MG63 (cell line): ENCODE results near the gene ZNF500. TPM values are rescaled to one million over a fixed set of nuclear protein-coding genes. Genes with fewer than 3 reads are reported as not detected.
"Not testable (repeated sequence)": the region's sequence is repeated elsewhere in the genome, so short reads cannot be mapped to it uniquely, and the experiment has no call there.

ENCODE experiments used
- DNase-seq: peaks from one replicate; pipeline ENCODE4 v3.0.0-alpha.2; 2020
- H3K27me3 ChIP-seq: fragments of 250-450 bp; sonication (Bioruptor Pico); 2 replicates; pipeline ENCODE4 v1.5.1; 2020; ENCODE audit warnings: mild to moderate bottlenecking, moderate library complexity
- H3K36me3 ChIP-seq: fragments of 250-450 bp; sonication (Bioruptor Pico); 2 replicates; pipeline ENCODE4 v1.5.1; 2020; ENCODE audit warnings: mild to moderate bottlenecking, moderate library complexity
- H3K4me3 ChIP-seq: fragments of 250-450 bp; sonication (Bioruptor Pico); 2 replicates; pipeline ENCODE4 v1.5.1; 2020; ENCODE audit warnings: mild to moderate bottlenecking, moderate library complexity
- H3K9me3 ChIP-seq: fragments of 250-450 bp; sonication (Bioruptor Pico); 2 replicates; pipeline ENCODE4 v1.5.1; 2020; ENCODE audit warnings: mild to moderate bottlenecking, moderate library complexity
- total RNA-seq: library from RNA; depleted of rRNA; stranded (reverse); fragments of >200 nt; shearing (Covaris generic); gene quantifications from 2 replicates; pipeline ENCODE4 v1.2.3, GENCODE V29; 2014; ENCODE audit warnings: low replicate concordance

The ZNF500 gene
- total RNA-seq, 1 experiment from 2014 or later, result 13.3 TPM

GRCh38 chr16:4799171-4799855 is 32.4 kb upstream of the ZNF500 start:
- Histone ChIP-seq H3K27me3 (no peaks in the 10 kb centered on the region), H3K36me3 (peaks cover 2% of the 10 kb centered on the region; the same call in 1 of the 2 replicates), H3K4me3 (no peak overlapping the region), H3K9me3 (no peaks in the 10 kb centered on the region)
- no peak for DNase-seq

- Histone ChIP-seq H3K9me3 (no peaks in the 10 kb centered on the region), H3K4me3 (no peak overlapping the region), H3K36me3 (no peaks in the 10 kb centered on the region), H3K27me3 (no peaks in the 10 kb centered on the region)
- no peak for DNase-seq
Observed at GRCh38 chr16:4798456-4798855, 31.5 kb upstream of the ZNF500 start.

GRCh38 chr16:4797805-4798252 is 30.9 kb upstream of the ZNF500 start:
- no peaks in the 10 kb centered on the region for H3K9me3 ChIP-seq
- no peaks in the 10 kb centered on the region for H3K36me3 ChIP-seq
- no peaks in the 10 kb centered on the region for H3K27me3 ChIP-seq
- no peak for DNase-seq
- no peak overlapping the region for H3K4me3 ChIP-seq

- Histone ChIP-seq H3K4me3 (no peak overlapping the region), H3K9me3 (no peaks in the 10 kb centered on the region), H3K36me3 (no peaks in the 10 kb centered on the region), H3K27me3 (no peaks in the 10 kb centered on the region)
- no peak for DNase-seq
Observed at GRCh38 chr16:4796982-4797804, 30.2 kb upstream of the ZNF500 start.

GRCh38 chr16:4795828-4796572 is 29.0 kb upstream of the ZNF500 start:
- DNase-seq, result no peak
- no peaks in the 10 kb centered on the region for H3K9me3 ChIP-seq
- no peak overlapping the region for H3K4me3 ChIP-seq
- no peaks in the 10 kb centered on the region for H3K36me3 ChIP-seq
- no peaks in the 10 kb centered on the region for H3K27me3 ChIP-seq

GRCh38 chr16:4795181-4795827 is 28.3 kb upstream of the ZNF500 start, which contains the start of gene SMIM22:
TSS of gene SMIM22 (plus strand) at chr16:4795369. CDS start at chr16:4795735, 366 bp downstream.
- Histone ChIP-seq H3K36me3 (no peaks in the 10 kb centered on the region), H3K9me3 (no peaks in the 10 kb centered on the region), H3K4me3 (no peak within 1 kb of the TSS), H3K27me3 (no peaks in the 10 kb centered on the region)
- no peak for DNase-seq

GRCh38 chr16:4792951-4793513 is 26.1 kb upstream of the ZNF500 start:
- H3K36me3 ChIP-seq, result no peaks in the 10 kb centered on the region
- H3K4me3 ChIP-seq, result no peak overlapping the region
- H3K9me3 ChIP-seq, result no peaks in the 10 kb centered on the region
- no peaks in the 10 kb centered on the region for H3K27me3 ChIP-seq
- no peak for DNase-seq

- H3K9me3 ChIP-seq, result no peaks in the 10 kb centered on the region
- no peak overlapping the region for H3K4me3 ChIP-seq
- no peaks in the 10 kb centered on the region for H3K36me3 ChIP-seq
- DNase-seq, result no peak
- H3K27me3 ChIP-seq, result no peaks in the 10 kb centered on the region
Observed at GRCh38 chr16:4790871-4791270, 23.9 kb upstream of the ZNF500 start.

- no peaks in the 10 kb centered on the region for H3K27me3 ChIP-seq
- no peaks in the 10 kb centered on the region for H3K36me3 ChIP-seq
- DNase-seq, result no peak
- no peak overlapping the region for H3K4me3 ChIP-seq
- no peaks in the 10 kb centered on the region for H3K9me3 ChIP-seq
Observed at GRCh38 chr16:4790261-4790660, 23.3 kb upstream of the ZNF500 start.

- Histone ChIP-seq H3K27me3 (no peaks in the 10 kb centered on the region), H3K4me3 (no peak overlapping the region), H3K9me3 (no peaks in the 10 kb centered on the region), H3K36me3 (no peaks in the 10 kb centered on the region)
- no peak for DNase-seq
Observed at GRCh38 chr16:4788910-4789309, 21.9 kb upstream of the ZNF500 start.

GRCh38 chr16:4788489-4788889 is 21.5 kb upstream of the ZNF500 start:
- no peak for DNase-seq
- H3K36me3 ChIP-seq, result no peaks in the 10 kb centered on the region
- no peaks in the 10 kb centered on the region for H3K9me3 ChIP-seq
- no peak overlapping the region for H3K4me3 ChIP-seq
- H3K27me3 ChIP-seq, result no peaks in the 10 kb centered on the region

- H3K4me3 ChIP-seq, result no peak within 1 kb of the TSS
- no peak for DNase-seq
- no peaks in the 10 kb centered on the region for H3K36me3 ChIP-seq
- H3K27me3 ChIP-seq, result no peaks in the 10 kb centered on the region
- no peaks in the 10 kb centered on the region for H3K9me3 ChIP-seq
Observed at GRCh38 chr16:4787627-4788482, 20.9 kb upstream of the ZNF500 start, which contains the start of gene SEPTIN12. TSS of gene SEPTIN12 (minus strand) at chr16:4788345. CDS start at chr16:4787645, 700 bp downstream.

- no peak for DNase-seq
- Histone ChIP-seq H3K9me3 (no peaks in the 10 kb centered on the region), H3K36me3 (no peaks in the 10 kb centered on the region), H3K4me3 (no peak overlapping the region), H3K27me3 (no peaks in the 10 kb centered on the region)
Observed at GRCh38 chr16:4787068-4787467, 20.1 kb upstream of the ZNF500 start.

GRCh38 chr16:4785758-4786433 is 18.9 kb upstream of the ZNF500 start:
- Histone ChIP-seq H3K4me3 (no peak overlapping the region), H3K9me3 (no peaks in the 10 kb centered on the region), H3K27me3 (no peaks in the 10 kb centered on the region), H3K36me3 (no peaks in the 10 kb centered on the region)
- DNase-seq, result no peak

- not testable (repeated sequence) for H3K9me3 ChIP-seq, H3K27me3 ChIP-seq, H3K4me3 ChIP-seq, DNase-seq, H3K36me3 ChIP-seq
Observed at GRCh38 chr16:4784444-4784987, 17.6 kb upstream of the ZNF500 start.
